Mesenchymal stem cell (in vitro differentiated cells and primary cell): ENCODE results near the gene SEC14L2. TPM values are rescaled to one million over a fixed set of nuclear protein-coding genes. Genes with fewer than 3 reads are reported as not detected.

Experiments used
- DNase-seq: peaks from one replicate; pipeline ENCODE4 v3.0.0-alpha.2; 2013
- H2AFZ ChIP-seq: one replicate; pipeline ENCODE4 v1.6.1; 2013; ENCODE audit warnings: low read depth, mild to moderate bottlenecking, control low read depth, inconsistent platforms, low read length, moderate library complexity
- H2AK5ac ChIP-seq: 2 replicates; pipeline ENCODE4 v1.6.1; 2013; ENCODE audit warnings: low read length, moderate library complexity, mild to moderate bottlenecking, inconsistent platforms; ENCODE audit not compliant: severe bottlenecking
- H2BK120ac ChIP-seq: one replicate; pipeline ENCODE4 v1.6.1; 2013; ENCODE audit warnings: low read depth, mild to moderate bottlenecking, inconsistent platforms, low read length, moderate library complexity
- H2BK12ac ChIP-seq, 2 experiments: one replicate each; pipeline ENCODE4 v1.6.1; 2013; ENCODE audit warnings: inconsistent platforms in 2 of 2, low read length in 2 of 2, mild to moderate bottlenecking in 2 of 2, moderate library complexity in 2 of 2, control low read depth in 1 of 2
- H2BK15ac ChIP-seq: one replicate; pipeline ENCODE4 v1.6.1; 2013; ENCODE audit warnings: mild to moderate bottlenecking, low read depth, inconsistent platforms; ENCODE audit not compliant: poor library complexity, severe bottlenecking
- H2BK5ac ChIP-seq: 2 replicates; pipeline ENCODE4 v1.6.1; 2013; ENCODE audit warnings: low read depth, mild to moderate bottlenecking, low read length, control low read depth, inconsistent platforms; ENCODE audit not compliant: poor library complexity, severe bottlenecking
- H3K14ac ChIP-seq, 2 experiments: one replicate each; pipeline ENCODE4 v1.6.1; 2013; ENCODE audit warnings: inconsistent platforms in 2 of 2, low read length in 2 of 2, control low read depth in 1 of 2, mild to moderate bottlenecking in 1 of 2, moderate library complexity in 1 of 2
- H3K18ac ChIP-seq, 2 experiments: one replicate each; pipeline ENCODE4 v1.6.1; 2013; ENCODE audit warnings: inconsistent platforms in 2 of 2, low read length in 2 of 2, control low read depth in 1 of 2, low read depth in 1 of 2, mild to moderate bottlenecking in 1 of 2
- H3K23ac ChIP-seq, 2 experiments: one replicate each; pipeline ENCODE4 v1.6.1; 2013; ENCODE audit warnings: inconsistent platforms in 2 of 2, low read length in 2 of 2, mild to moderate bottlenecking in 2 of 2, moderate library complexity in 2 of 2, control low read depth in 1 of 2
- H3K27ac ChIP-seq: 2 replicates; pipeline ENCODE4 v1.5.1; 2013; ENCODE audit warnings: mild to moderate bottlenecking, moderate library complexity, low read length, control low read depth, inconsistent platforms; ENCODE audit not compliant: poor library complexity, severe bottlenecking
- H3K27me3 ChIP-seq, 2 experiments: 2 replicates each; pipeline versions ENCODE4 v1.6.1 to v1.7.0; 2013; ENCODE audit warnings: low read length in 2 of 2, mild to moderate bottlenecking in 2 of 2, moderate library complexity in 2 of 2, control low read depth in 1 of 2, inconsistent platforms in 1 of 2; ENCODE audit not compliant: control insufficient read depth in 1 of 2, insufficient read depth in 1 of 2
- H3K36me3 ChIP-seq, 2 experiments: 2 replicates each; pipeline versions ENCODE4 v1.6.1 to v1.7.0; 2013; ENCODE audit warnings: low read length in 2 of 2, control low read depth in 1 of 2, inconsistent platforms in 1 of 2, low read depth in 1 of 2, mild to moderate bottlenecking in 1 of 2; ENCODE audit not compliant: insufficient read depth in 2 of 2, control insufficient read depth in 1 of 2
- H3K4ac ChIP-seq, 2 experiments: one replicate each; pipeline ENCODE4 v1.6.1; 2013; ENCODE audit warnings: inconsistent platforms in 2 of 2, low read length in 2 of 2, mild to moderate bottlenecking in 2 of 2, moderate library complexity in 2 of 2, control low read depth in 1 of 2, low read depth in 1 of 2
- H3K4me1 ChIP-seq: 2 replicates; pipeline ENCODE4 v1.6.1; 2013; ENCODE audit warnings: low read depth, low read length, control low read depth; ENCODE audit not compliant: control insufficient read depth, insufficient read depth
- H3K4me2 ChIP-seq: 2 replicates; pipeline ENCODE4 v1.6.1; 2013; ENCODE audit warnings: low read length, mild to moderate bottlenecking, inconsistent platforms; ENCODE audit not compliant: poor library complexity, severe bottlenecking
- H3K4me3 ChIP-seq, 2 experiments: 2 replicates each; pipeline versions ENCODE4 v1.5.1 to v1.7.0; 2013; ENCODE audit warnings: low read length in 2 of 2, mild to moderate bottlenecking in 2 of 2, control low read depth in 1 of 2, low read depth in 1 of 2; ENCODE audit not compliant: insufficient read depth in 1 of 2
- H3K79me1 ChIP-seq: replicated peaks from 2 replicates; pipeline ENCODE4 v1.6.1; 2013; ENCODE audit warnings: mild to moderate bottlenecking, control low read depth, low read length, inconsistent platforms; ENCODE audit not compliant: poor library complexity, severe bottlenecking
- H3K9ac ChIP-seq: 2 replicates; pipeline ENCODE4 v1.7.0; 2013; ENCODE audit warnings: mild to moderate bottlenecking, low read length, moderate library complexity
- H3K9me3 ChIP-seq: 2 replicates; pipeline ENCODE4 v1.7.0; 2013; ENCODE audit warnings: mild to moderate bottlenecking, low read length; ENCODE audit not compliant: control insufficient read depth
- H4K8ac ChIP-seq: one replicate; pipeline ENCODE4 v1.6.1; 2013; ENCODE audit warnings: inconsistent platforms, mild to moderate bottlenecking, low read length, moderate library complexity
- H4K91ac ChIP-seq: one replicate; pipeline ENCODE4 v1.6.1; 2013; ENCODE audit warnings: mild to moderate bottlenecking, low read length, inconsistent platforms
- WGBS: methylation state at CpG from one replicate; pipeline ENCODE4 v1.1.7; 2013; ENCODE audit warnings: mixed read lengths; 5-methylcytosine and 5-hydroxymethylcytosine counted together
- small RNA-seq: library from polyadenylated mRNA; stranded (forward); fragments of <200 nt; extraction: miRNeasy Mini kit (QIAGEN cat#:217004); gene quantifications from one replicate; pipeline ENCODE3, GENCODE V24; 2013; ENCODE audit warnings: low read depth

SEC14L2 gene

GRCh38 chr22:30474121-30474520 is 77.3 kb downstream of the SEC14L2 start:
- H2AK5ac ChIP-seq = no peak overlapping the region

More at GRCh38 chr22:30474121-30474520, 77.3 kb downstream of the SEC14L2 start:
- Histone ChIP-seq H3K4me3 (no peak overlapping the region), H3K23ac (no peak overlapping the region), H3K4me1 (no peaks in the 10 kb centered on the region), H3K4me2 (no peak overlapping the region), H2BK5ac (no peak overlapping the region), H3K14ac (no peak overlapping the region), H2BK12ac (no peak overlapping the region), H2BK120ac (no peak overlapping the region), H4K91ac (no peak overlapping the region), H3K79me1 (no peaks in the 10 kb centered on the region), H3K4ac (no peak overlapping the region), H3K18ac (no peak overlapping the region), H4K8ac (no peak overlapping the region), H3K27ac (no peak overlapping the region), H2BK15ac (no peak overlapping the region), H3K9ac (no peak overlapping the region), H3K27me3 (peaks cover 70 to 72% of the 10 kb centered on the region in 2 experiments), H3K36me3 (no peaks in the 10 kb centered on the region), H2AFZ (no peak overlapping the region), H3K9me3 (no peaks in the 10 kb centered on the region)
- no peak for DNase-seq
- 97% methylated on average over 3 of the region's 4 CpGs for WGBS

Small RNA genes within 50 kb of the gene (small RNA-seq; reads per million reads assigned to genes)
- gene AC004832.3 (not detected), gene RNU6-564P (not detected)
